ENCODE data around the gene LRRC52.

The LRRC52 gene, protein sequence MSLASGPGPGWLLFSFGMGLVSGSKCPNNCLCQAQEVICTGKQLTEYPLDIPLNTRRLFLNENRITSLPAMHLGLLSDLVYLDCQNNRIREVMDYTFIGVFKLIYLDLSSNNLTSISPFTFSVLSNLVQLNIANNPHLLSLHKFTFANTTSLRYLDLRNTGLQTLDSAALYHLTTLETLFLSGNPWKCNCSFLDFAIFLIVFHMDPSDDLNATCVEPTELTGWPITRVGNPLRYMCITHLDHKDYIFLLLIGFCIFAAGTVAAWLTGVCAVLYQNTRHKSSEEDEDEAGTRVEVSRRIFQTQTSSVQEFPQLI

DNA sequence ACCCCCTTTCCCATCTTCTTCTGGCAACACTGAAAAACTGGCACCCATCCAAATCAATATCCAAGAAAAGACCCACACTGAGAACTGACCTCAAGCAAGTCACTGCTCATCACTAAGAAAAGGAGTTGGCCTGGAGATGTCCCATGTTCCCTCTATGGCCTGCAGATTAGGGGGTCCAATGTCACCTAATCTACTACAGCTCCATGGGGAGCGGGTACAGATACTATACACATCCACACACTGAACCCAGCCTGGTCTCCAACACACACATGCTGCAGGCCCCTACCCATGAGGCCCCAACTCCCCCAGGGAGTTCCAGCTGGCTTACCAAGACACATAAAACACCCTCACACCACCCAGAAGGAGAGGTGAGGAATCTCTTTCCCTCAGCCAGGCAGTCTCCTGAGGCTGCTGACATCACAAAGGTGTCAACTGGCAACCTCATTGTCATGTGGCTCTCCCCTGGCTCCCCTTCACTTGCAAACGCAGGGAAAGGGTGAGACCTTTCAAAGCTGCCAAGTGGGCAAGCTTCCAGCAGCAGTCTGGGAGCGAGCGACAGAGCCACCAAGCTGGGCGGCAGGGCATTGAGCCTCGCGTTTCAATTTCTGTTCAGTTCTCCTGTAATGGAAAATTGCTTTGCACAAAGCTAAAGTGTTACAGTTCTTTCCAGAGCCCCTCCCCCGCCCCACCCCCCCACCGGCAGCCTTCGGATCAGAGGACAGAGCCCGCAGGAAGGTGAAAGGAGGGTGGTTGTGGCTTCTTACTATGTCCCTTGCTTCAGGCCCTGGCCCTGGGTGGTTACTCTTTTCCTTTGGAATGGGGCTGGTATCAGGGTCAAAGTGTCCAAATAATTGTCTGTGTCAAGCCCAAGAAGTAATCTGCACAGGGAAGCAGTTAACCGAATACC lies at the start of gene LRRC52:
Gene LRRC52 (plus strand): TSS at position 469 of the 907 bp plus-strand sequence. CDS start 297 bp downstream, at position 766.
- Histone ChIP-seq H3K4me2 (ENCODE audit: low read depth, low read length, poor library complexity, severe bottlenecking) (no peak within 1 kb of the TSS), H3K79me2 (ENCODE audit: insufficient read depth, low read length) (no peaks in the 10 kb centered on the region), H4K20me1 (ENCODE audit: insufficient read depth, low read length, poor library complexity, severe bottlenecking) (no peaks in the 10 kb centered on the region), H3K27me3 (ENCODE audit: insufficient read depth, low read length, poor library complexity, severe bottlenecking) (no peaks in the 10 kb centered on the region), H3F3A (ENCODE audit: low read depth) (no peaks in the 10 kb centered on the region), H3K9me3 (ENCODE audit: insufficient read depth, low read depth, low read length) (no peaks in the 10 kb centered on the region), H2AFZ (ENCODE audit: low read length) (no peak within 1 kb of the TSS), H3K4me3 (ENCODE audit: low read length, poor library complexity, severe bottlenecking) (no peak within 1 kb of the TSS), H3K4me1 (ENCODE audit: insufficient read depth, low read length, poor library complexity, severe bottlenecking) (no peaks in the 10 kb centered on the region), H3K36me3 (ENCODE audit: insufficient read depth, low read length) (no peaks in the 10 kb centered on the region), H3K9ac (ENCODE audit: low read depth, low read length, poor library complexity, severe bottlenecking) (no peak within 1 kb of the TSS), H3K9me2 (replicated peaks; ENCODE audit: low read depth, low read length) (no peaks in the 10 kb centered on the region)
- TF ChIP-seq, protein P1, sequence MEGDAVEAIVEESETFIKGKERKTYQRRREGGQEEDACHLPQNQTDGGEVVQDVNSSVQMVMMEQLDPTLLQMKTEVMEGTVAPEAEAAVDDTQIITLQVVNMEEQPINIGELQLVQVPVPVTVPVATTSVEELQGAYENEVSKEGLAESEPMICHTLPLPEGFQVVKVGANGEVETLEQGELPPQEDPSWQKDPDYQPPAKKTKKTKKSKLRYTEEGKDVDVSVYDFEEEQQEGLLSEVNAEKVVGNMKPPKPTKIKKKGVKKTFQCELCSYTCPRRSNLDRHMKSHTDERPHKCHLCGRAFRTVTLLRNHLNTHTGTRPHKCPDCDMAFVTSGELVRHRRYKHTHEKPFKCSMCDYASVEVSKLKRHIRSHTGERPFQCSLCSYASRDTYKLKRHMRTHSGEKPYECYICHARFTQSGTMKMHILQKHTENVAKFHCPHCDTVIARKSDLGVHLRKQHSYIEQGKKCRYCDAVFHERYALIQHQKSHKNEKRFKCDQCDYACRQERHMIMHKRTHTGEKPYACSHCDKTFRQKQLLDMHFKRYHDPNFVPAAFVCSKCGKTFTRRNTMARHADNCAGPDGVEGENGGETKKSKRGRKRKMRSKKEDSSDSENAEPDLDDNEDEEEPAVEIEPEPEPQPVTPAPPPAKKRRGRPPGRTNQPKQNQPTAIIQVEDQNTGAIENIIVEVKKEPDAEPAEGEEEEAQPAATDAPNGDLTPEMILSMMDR (conservative IDR thresholded peaks at IDR 0.05; ENCODE audit: low read length): no peak
- TF ChIP-seq EZH2phosphoT487 (IDR thresholded peaks at IDR 0.05; ENCODE audit: borderline replicate concordance): no peak

DNA sequence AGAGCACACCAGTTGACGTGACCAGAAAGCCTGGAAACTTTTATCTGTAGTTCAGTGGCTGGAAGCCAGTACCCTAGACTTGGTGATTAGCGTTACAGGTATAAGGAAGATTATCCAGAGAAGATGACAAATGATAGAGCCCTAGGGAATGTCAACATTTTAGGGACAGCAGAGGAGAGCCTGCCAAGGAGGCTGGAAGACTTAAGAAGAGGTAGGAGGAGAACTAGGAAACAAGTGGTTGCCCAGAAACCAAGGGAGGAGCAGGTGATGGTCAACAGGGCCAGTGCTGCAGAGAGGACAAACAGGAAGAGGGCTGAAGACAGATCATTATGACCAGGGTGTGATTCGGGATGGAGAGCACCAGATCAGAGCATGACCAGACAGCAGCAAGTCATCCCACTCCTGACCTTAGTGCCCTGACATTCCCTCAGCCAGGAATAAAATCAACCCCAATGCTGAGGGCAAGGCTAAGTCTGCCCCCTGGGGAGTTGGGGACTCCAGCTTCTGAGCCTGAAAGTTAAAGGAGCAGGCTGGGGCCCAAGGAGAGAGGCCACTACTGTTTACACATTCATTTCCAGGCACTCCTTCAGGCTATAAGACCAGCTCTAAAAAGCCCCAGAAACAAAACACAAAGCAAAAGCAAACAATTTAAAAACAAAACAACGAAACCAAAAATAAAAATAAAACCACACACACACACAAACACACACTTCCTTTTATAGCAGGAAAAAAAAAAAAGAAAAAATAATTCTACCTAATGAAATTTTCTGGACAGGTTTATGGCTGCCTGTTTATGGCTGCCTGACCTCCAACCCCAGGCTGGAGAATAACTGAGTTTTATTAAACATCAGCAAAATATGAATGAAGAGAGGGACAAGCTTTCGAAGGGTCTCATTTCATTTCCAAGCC lies 48.6 kb upstream of the LRRC52 start:
- no peak overlapping the region for H3K4me3 ChIP-seq (ENCODE audit: low read length, poor library complexity, severe bottlenecking)
- H3K4me2 ChIP-seq (ENCODE audit: low read depth, low read length, poor library complexity, severe bottlenecking): no peak overlapping the region
- H3K4me1 ChIP-seq (ENCODE audit: insufficient read depth, low read length, poor library complexity, severe bottlenecking): no peaks in the 10 kb centered on the region
- H3K9me2 ChIP-seq (replicated peaks; ENCODE audit: low read depth, low read length): no peaks in the 10 kb centered on the region
- no peaks in the 10 kb centered on the region for H3K9me3 ChIP-seq (ENCODE audit: insufficient read depth, low read depth, low read length)
- H2AFZ ChIP-seq (ENCODE audit: low read length): no peak overlapping the region
- no peaks in the 10 kb centered on the region for H4K20me1 ChIP-seq (ENCODE audit: insufficient read depth, low read length, poor library complexity, severe bottlenecking)
- TF ChIP-seq EZH2phosphoT487 (IDR thresholded peaks at IDR 0.05; ENCODE audit: borderline replicate concordance): no peak
- TF ChIP-seq, protein P1 (conservative IDR thresholded peaks at IDR 0.05; ENCODE audit: low read length): no peak
- H3K79me2 ChIP-seq (ENCODE audit: insufficient read depth, low read length): no peaks in the 10 kb centered on the region
- no peaks in the 10 kb centered on the region for H3F3A ChIP-seq (ENCODE audit: low read depth)
- H3K36me3 ChIP-seq (ENCODE audit: insufficient read depth, low read length): no peaks in the 10 kb centered on the region
- H3K27me3 ChIP-seq (ENCODE audit: insufficient read depth, low read length, poor library complexity, severe bottlenecking): no peaks in the 10 kb centered on the region
- no peak overlapping the region for H3K9ac ChIP-seq (ENCODE audit: low read depth, low read length, poor library complexity, severe bottlenecking)

DNA sequence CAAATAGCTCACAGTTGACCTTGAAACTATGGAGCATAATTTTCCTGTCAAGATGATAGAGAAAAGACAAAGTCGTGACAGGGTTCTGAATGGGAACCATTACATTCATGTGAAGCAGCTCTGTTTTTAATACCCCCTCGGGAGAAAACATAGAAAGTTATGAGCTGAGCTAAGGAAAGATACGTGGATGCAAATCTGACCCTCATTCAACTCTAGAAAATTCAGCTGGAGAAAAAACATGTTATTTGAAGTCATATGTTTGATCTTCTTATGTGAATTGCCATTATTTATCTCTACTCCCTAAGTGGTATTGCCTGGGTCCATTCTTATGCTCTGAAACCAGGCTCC lies 48.0 kb upstream of the LRRC52 start:
- Histone ChIP-seq H3K9me3 (ENCODE audit: insufficient read depth, low read depth, low read length) (no peaks in the 10 kb centered on the region), H4K20me1 (ENCODE audit: insufficient read depth, low read length, poor library complexity, severe bottlenecking) (no peaks in the 10 kb centered on the region), H3K27me3 (ENCODE audit: insufficient read depth, low read length, poor library complexity, severe bottlenecking) (no peaks in the 10 kb centered on the region), H3K4me2 (ENCODE audit: low read depth, low read length, poor library complexity, severe bottlenecking) (no peak overlapping the region), H3K4me1 (ENCODE audit: insufficient read depth, low read length, poor library complexity, severe bottlenecking) (no peaks in the 10 kb centered on the region), H2AFZ (ENCODE audit: low read length) (no peak overlapping the region), H3K9me2 (replicated peaks; ENCODE audit: low read depth, low read length) (no peaks in the 10 kb centered on the region), H3F3A (ENCODE audit: low read depth) (no peaks in the 10 kb centered on the region), H3K79me2 (ENCODE audit: insufficient read depth, low read length) (no peaks in the 10 kb centered on the region), H3K4me3 (ENCODE audit: low read length, poor library complexity, severe bottlenecking) (no peak overlapping the region), H3K36me3 (ENCODE audit: insufficient read depth, low read length) (no peaks in the 10 kb centered on the region), H3K9ac (ENCODE audit: low read depth, low read length, poor library complexity, severe bottlenecking) (no peak overlapping the region)
- no peak for TF ChIP-seq EZH2phosphoT487 (IDR thresholded peaks at IDR 0.05; ENCODE audit: borderline replicate concordance)
- TF ChIP-seq, protein P1 (conservative IDR thresholded peaks at IDR 0.05; ENCODE audit: low read length): no peak
